ENCODE measurements around the gene FGF14. TPM values are rescaled to one million over a fixed set of nuclear protein-coding genes. Genes with fewer than 3 reads are reported as not detected.

The FGF14 gene
- total and polyA plus RNA-seq, 2 of the 4 experiments (the other 2 are of a cell fraction) = under 0.01 TPM; not detected in 1

DNA sequence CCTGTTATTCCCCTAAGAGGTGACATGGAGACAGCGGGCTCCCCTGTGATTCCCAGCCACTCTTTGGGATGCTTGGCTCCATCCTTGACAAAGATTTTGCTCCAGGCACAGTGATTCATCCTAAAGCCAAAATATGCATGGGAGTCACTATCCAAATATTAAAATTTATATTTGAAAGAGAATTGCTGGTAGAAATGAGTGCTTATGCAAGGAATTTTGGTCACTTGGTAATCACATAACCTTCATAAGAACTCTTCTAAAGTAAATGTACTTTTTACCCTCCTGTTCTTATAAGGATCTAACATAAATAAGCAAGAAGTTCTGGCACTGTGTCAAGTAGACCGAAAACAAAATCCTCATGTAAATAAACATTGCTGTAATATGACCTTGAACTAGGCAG, 563.5 kb downstream of the FGF14 start:
- Histone ChIP-seq H3K14ac (replicated peaks; ENCODE audit: low read depth, low read length) (no peak overlapping the region), H3K9me1 (ENCODE audit: insufficient read depth, low read length) (no peaks in the 10 kb centered on the region), H3K4me1 (ENCODE audit: control insufficient read depth, insufficient read depth, low read length) (no peaks in the 10 kb centered on the region), H4K8ac (ENCODE audit: low read depth in 2 of 2, low read length in 2 of 2) (no peak overlapping the region), H3K27me3 (ENCODE audit: control insufficient read depth, insufficient read depth, low read length) (no peaks in the 10 kb centered on the region), H3K9ac (ENCODE audit: low read depth, low read length) (no peak overlapping the region), H4K5ac (ENCODE audit: low read depth, low read length) (no peak overlapping the region), H2AFZ (replicated peaks; ENCODE audit: low read length, poor library complexity) (no peak overlapping the region), H3K27ac (ENCODE audit: insufficient read depth, low read length) (no peak overlapping the region), H4K91ac (ENCODE audit: insufficient read depth, low read depth, low read length) (no peak overlapping the region), H3K9me3 (ENCODE audit: control insufficient read depth, insufficient read depth, low read length) (no peaks in the 10 kb centered on the region), H2BK20ac (ENCODE audit: low read depth, low read length) (no peak overlapping the region), H3K4ac (ENCODE audit: low read depth, low read length) (no peak overlapping the region), H3K4me2 (ENCODE audit: low read depth, low read length) (no peak overlapping the region), H2BK120ac (ENCODE audit: low read depth, low read length) (no peak overlapping the region), H2AK9ac (replicated peaks; ENCODE audit: low read depth, low read length, poor library complexity) (no peak overlapping the region), H2BK15ac (ENCODE audit: low read depth, low read length) (no peak overlapping the region), H3K18ac (ENCODE audit: low read depth, low read length) (no peak overlapping the region), H3K56ac (ENCODE audit: extremely low read depth, insufficient read depth, low read length) (no peak overlapping the region), H3K36me3 (ENCODE audit: control insufficient read depth, insufficient read depth, low read length) (no peaks in the 10 kb centered on the region), H3K4me3 (ENCODE audit: insufficient read depth, low read depth, low read length) (no peak overlapping the region), H2AK5ac (ENCODE audit: low read depth, low read length) (no peak overlapping the region), H3K79me1 (ENCODE audit: low read depth in 1 of 2, low read length in 2 of 2) (no peaks in the 10 kb centered on the region), H3K23ac (ENCODE audit: low read depth, low read length) (no peak overlapping the region), H4K20me1 (ENCODE audit: insufficient read depth, low read length) (no peaks in the 10 kb centered on the region), H2BK5ac (ENCODE audit: low read depth, low read length, poor library complexity, severe bottlenecking) (no peak overlapping the region)
- WGBS, 2 experiments (ENCODE audit: extremely low coverage in 2 of 2, insufficient read length in 1 of 2) = no CpG with 5 or more reads among the region's 2 CpGs
- DNase-seq (peak; percentile 1), ATAC-seq (ENCODE audit: low read depth) (no peak; the same call in 1 of the 2 replicates)
- ChIA-PET CTCF (no interaction called here), POLR2A (ENCODE audit: unreplicated experiment) (no interaction called here)
- dilution Hi-C loops (cut with HindIII; ENCODE audit: low sequenced_read_pairs, unreplicated experiment) = no loop called here
- TF ChIP-seq MXI1 (IDR thresholded peaks at IDR 0.05; ENCODE audit: borderline replicate concordance, low read depth, low read length) (no peak), RAD21 (IDR thresholded peaks at IDR 0.05; ENCODE audit: low read length) (no peak), MAFK (IDR thresholded peaks at IDR 0.05; ENCODE audit: low read depth, low read length) (no peak), MAZ (IDR thresholded peaks at IDR 0.05; ENCODE audit: borderline replicate concordance, low read depth, low read length) (no peak), CHD1 (IDR thresholded peaks at IDR 0.05; ENCODE audit: low read depth, low read length) (no peak), RFX5 (IDR thresholded peaks at IDR 0.05; ENCODE audit: low read depth, low read length) (no peak), FOS (IDR thresholded peaks at IDR 0.05; ENCODE audit: low read depth, low read length) (no peak), SMC3 (IDR thresholded peaks at IDR 0.05; ENCODE audit: low read depth, low read length) (no peak), NFE2L2 (IDR thresholded peaks at IDR 0.05; ENCODE audit: low read depth, low read length) (no peak), RCOR1 (IDR thresholded peaks at IDR 0.05; ENCODE audit: insufficient replicate concordance, low read length) (no peak), BHLHE40 (IDR thresholded peaks at IDR 0.05; ENCODE audit: low read depth, low read length) (no peak), POLR2A (IDR thresholded peaks at IDR 0.05; ENCODE audit: low read depth, low read length) (no peak), CEBPB (IDR thresholded peaks at IDR 0.05; ENCODE audit: low read depth, low read length) (no peak)
- TF ChIP-seq, protein P1, sequence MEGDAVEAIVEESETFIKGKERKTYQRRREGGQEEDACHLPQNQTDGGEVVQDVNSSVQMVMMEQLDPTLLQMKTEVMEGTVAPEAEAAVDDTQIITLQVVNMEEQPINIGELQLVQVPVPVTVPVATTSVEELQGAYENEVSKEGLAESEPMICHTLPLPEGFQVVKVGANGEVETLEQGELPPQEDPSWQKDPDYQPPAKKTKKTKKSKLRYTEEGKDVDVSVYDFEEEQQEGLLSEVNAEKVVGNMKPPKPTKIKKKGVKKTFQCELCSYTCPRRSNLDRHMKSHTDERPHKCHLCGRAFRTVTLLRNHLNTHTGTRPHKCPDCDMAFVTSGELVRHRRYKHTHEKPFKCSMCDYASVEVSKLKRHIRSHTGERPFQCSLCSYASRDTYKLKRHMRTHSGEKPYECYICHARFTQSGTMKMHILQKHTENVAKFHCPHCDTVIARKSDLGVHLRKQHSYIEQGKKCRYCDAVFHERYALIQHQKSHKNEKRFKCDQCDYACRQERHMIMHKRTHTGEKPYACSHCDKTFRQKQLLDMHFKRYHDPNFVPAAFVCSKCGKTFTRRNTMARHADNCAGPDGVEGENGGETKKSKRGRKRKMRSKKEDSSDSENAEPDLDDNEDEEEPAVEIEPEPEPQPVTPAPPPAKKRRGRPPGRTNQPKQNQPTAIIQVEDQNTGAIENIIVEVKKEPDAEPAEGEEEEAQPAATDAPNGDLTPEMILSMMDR (conservative IDR thresholded peaks at IDR 0.05; ENCODE audit: low read depth, low read length) = no peak
- TF ChIP-seq, protein P2, sequence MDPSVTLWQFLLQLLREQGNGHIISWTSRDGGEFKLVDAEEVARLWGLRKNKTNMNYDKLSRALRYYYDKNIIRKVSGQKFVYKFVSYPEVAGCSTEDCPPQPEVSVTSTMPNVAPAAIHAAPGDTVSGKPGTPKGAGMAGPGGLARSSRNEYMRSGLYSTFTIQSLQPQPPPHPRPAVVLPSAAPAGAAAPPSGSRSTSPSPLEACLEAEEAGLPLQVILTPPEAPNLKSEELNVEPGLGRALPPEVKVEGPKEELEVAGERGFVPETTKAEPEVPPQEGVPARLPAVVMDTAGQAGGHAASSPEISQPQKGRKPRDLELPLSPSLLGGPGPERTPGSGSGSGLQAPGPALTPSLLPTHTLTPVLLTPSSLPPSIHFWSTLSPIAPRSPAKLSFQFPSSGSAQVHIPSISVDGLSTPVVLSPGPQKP (IDR thresholded peaks at IDR 0.05; ENCODE audit: borderline replicate concordance, low read depth, low read length) = no peak
- TF ChIP-seq, protein P3, sequence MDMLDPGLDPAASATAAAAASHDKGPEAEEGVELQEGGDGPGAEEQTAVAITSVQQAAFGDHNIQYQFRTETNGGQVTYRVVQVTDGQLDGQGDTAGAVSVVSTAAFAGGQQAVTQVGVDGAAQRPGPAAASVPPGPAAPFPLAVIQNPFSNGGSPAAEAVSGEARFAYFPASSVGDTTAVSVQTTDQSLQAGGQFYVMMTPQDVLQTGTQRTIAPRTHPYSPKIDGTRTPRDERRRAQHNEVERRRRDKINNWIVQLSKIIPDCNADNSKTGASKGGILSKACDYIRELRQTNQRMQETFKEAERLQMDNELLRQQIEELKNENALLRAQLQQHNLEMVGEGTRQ (IDR thresholded peaks at IDR 0.05; ENCODE audit: low read depth, low read length) = no peak
- BruUV-seq (replicated peaks) = no TSS peak
- in situ Hi-C loops (cut with MboI; ENCODE audit: low sequenced_read_pairs) = no loop called here
- intact Hi-C loops (cut with micrococcal nuclease) = no loop called here

All from IMR-90 (cell line).